ENCODE results near the gene ACVR2B.

The ACVR2B gene

DNA sequence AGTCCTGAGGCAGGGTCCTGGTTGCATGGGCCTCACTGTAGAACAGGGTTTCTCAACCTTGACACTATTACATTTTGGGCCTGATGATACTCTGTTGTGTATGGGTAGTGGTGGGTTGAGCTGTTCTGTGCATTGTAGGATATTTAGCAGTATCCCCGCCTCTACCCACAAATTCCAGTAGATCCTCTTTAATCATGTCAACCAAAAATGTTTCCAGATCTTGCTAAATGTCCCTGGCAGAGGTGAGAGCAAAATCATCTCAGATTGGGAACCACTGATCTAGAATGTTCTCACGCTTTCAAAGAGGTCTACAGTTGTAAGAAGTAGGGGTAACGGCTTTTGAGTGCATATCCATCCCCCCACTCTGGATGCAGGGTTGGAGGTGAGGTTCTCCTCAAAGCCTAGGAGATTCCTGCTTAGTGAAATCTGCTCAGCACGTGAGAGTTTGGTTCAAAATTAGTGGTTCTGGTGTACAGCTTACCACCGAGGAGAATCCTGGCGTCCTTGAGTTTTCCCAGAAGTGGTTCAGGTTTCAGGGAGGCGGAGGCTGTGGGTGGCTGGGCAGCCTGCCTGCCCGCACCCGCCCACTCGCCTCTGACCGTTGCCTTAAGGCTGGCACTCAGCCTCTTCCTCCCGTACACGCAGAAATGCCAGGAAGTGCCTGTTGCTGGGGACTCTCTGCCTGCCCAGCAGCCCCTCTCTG, 5.3 kb downstream of the ACVR2B start:
- DNase-seq: no peak

- DNase-seq: no peak
Observed at GRCh38 chr3:38459499-38460048, 5.9 kb downstream of the ACVR2B start.

DNA sequence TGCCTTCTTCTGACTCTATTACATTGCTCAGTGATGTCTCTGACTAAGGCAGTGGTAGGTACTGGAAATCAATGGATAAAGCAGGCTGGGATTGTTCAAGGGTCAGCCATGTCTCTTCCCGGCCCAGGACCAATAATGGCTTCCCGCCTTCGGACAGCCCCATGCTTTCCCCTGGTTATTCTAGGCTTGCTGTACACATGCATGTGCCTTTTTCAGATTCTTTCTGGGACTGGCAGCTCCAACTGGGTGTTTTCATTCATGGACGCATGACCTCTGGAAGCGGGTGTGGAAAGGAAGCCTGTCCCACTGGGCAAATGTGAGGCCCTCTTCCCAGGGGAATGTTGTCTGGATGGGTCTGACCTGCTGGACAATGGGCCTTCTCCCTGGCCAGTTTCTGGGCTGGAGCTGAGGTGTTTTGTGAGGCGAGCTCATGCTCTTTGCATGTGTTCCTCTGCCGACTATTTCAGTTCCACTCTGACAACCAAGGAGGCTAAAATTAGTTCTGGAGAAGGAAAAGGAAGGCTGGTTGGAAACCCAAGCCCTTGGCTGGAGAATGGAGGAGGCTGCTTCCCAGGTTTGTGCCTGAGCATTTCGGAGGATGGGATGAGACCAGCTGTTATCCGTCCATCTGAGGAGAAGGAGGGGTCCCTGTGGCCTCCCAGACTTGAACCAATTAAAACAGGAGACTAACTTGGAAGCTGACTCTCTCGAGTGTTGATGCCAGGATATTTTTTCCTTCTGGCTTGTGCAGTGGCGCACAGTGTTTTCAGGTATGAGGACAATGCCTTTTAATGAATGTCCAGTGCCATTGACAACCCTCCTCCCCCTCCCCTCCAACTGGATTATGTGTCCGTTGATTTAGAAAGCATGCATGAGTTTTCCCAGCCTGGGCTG, 6.9 kb downstream of the ACVR2B start:
- DNase-seq: no peak

- DNase-seq: no peak
Observed at GRCh38 chr3:38465588-38466154, 12.0 kb downstream of the ACVR2B start.

GRCh38 chr3:38468765-38469164, 15.1 kb downstream of the ACVR2B start:
- no peak for DNase-seq

DNA sequence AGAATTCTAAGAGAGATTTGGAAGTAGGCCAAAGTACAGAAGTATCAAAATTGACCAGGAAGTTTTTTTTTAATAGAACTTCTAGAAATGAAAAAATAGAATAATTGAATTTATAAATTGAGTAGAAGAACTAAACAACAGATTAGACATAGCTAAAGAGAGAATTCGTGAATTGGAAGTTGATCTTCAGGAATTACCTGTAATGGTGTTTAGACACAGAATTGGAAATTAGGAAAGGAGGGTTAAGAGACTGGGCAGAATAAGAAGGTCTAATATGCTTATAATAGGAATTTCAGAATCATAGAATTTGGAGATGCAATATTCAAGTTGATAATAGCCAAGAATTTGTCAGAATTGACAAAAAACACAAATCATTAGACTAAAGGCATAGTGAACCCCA, 16.2 kb downstream of the ACVR2B start:
- DNase-seq: no peak

GRCh38 chr3:38471260-38471857, 17.7 kb downstream of the ACVR2B start:
- no peak for DNase-seq

DNA sequence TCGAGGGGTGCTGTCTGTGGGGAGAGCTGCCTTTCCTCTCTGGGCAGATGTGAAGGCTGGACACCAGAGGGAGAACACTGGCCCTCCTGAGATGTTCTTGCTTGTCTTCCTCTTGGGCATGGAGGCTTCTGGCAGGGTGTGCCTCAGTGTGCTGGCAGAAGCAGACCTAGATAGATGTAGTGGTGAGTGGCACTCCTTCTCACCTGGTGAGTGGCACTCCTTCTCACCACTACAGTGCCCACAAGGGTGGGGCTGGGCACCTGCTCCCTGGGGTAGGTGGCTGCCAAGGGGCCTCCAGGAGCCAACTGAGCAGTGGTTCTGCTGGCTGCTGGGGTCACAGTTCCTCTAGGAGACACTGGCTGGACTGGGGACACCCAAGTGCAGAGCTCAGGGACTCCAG, 18.7 kb downstream of the ACVR2B start:
- DNase-seq: no peak

DNA sequence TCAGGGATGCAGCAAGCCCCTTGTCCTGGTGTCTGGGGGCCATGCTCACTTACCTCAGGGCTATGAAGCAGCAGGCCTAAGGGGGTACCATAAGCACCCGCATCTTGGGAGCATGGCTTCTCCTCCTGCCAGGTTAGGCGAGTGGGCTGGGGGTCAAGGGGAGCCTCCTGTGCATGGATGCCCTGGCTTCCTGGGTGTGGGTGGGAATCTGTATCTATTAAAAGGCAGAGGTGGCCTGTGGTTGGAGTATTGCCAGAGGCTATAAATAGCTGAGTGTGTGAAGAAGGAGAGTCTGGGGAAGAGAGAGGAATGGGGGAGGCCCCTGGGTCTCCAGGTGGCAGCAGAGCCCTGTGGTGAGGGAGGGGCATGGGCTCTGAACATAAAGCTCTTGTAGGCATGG, 19.5 kb downstream of the ACVR2B start:
- no peak for DNase-seq

GRCh38 chr3:38474928-38475605, 21.4 kb downstream of the ACVR2B start:
- no peak for DNase-seq

- no peak for DNase-seq
Observed at GRCh38 chr3:38475716-38476115, 22.0 kb downstream of the ACVR2B start.

GRCh38 chr3:38476157-38476756, 22.6 kb downstream of the ACVR2B start:
- no peak for DNase-seq

DNA sequence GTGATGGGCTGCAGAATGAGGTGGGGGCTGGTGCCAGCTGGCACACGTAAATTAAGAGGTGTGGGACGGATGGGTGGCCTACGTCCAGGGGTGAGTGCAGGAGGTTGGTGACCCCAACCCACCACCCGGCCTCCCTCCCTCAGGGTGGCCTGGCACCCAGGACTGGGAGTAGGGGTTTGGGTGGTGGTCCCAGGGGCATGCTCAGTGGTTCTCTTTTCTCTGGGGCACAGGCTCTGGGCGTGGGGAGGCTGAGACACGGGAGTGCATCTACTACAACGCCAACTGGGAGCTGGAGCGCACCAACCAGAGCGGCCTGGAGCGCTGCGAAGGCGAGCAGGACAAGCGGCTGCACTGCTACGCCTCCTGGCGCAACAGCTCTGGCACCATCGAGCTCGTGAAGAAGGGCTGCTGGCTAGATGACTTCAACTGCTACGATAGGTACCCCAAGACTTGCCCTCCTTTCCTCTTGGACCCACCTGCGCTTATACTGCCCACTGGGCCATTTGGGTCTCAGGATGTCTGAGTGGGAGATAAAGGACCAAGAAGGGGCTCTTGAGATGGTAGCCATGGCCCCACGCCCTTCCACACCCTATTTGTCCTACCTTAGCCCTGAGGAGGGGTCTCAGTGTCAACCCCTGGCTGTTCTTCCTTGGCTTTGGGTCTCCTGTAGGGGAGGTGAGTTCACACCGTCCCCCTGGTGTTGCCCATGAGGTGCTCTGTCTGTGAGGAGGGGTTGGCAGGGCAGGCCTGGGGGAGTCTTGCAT, 23.5 kb downstream of the ACVR2B start:
- no peak for DNase-seq

DNA sequence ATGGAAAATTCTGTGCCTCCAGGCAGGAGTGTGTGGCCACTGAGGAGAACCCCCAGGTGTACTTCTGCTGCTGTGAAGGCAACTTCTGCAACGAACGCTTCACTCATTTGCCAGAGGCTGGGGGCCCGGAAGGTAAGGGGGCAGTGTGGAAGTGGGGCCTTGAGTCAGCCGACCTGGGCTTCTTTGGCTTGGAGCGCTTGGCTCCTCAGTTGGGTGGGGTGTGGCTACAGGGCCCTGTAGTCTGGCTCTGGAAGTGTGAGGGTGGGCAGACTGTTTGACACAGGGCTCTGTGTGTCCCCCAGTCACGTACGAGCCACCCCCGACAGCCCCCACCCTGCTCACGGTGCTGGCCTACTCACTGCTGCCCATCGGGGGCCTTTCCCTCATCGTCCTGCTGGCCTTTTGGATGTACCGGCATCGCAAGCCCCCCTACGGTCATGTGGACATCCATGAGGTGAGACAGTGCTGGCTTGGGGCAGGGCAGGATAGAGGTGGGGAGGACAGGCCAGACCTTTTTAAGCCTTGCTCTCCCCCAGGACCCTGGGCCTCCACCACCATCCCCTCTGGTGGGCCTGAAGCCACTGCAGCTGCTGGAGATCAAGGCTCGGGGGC, 24.3 kb downstream of the ACVR2B start:
- DNase-seq: no peak

GRCh38 chr3:38478901-38479300, 25.2 kb downstream of the ACVR2B start:
- no peak for DNase-seq

DNA sequence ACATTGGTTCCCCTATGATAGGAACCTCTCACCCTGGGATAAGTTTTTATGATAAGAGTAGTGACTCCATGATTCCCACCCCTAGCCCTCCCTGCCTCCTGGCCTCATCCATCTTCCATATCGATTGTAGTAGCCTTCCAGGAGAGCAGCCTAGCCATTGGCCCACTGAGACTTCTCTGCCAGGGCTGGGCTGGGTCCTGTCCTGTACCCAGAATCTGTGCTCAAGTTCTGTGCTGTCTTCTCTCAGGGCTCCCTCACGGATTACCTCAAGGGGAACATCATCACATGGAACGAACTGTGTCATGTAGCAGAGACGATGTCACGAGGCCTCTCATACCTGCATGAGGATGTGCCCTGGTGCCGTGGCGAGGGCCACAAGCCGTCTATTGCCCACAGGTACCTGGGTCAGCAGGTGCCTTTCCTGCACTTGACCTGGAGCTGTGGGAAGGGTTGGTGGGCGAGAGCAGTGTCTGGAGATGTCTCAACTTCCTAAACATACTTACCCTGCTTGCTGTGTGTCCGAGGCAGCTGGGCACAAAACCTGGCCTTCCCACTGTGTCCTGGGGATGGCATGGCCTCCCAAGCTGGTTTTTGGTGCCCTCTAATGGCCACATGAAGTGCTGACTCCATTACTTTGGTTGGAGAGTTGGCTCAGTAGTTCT, 25.9 kb downstream of the ACVR2B start:
- DNase-seq: peak; percentile 56

GRCh38 chr3:38480093-38480445, 26.4 kb downstream of the ACVR2B start:
- DNase-seq: no peak

- DNase-seq: no peak
Observed at GRCh38 chr3:38480930-38481329, 27.2 kb downstream of the ACVR2B start.

DNA sequence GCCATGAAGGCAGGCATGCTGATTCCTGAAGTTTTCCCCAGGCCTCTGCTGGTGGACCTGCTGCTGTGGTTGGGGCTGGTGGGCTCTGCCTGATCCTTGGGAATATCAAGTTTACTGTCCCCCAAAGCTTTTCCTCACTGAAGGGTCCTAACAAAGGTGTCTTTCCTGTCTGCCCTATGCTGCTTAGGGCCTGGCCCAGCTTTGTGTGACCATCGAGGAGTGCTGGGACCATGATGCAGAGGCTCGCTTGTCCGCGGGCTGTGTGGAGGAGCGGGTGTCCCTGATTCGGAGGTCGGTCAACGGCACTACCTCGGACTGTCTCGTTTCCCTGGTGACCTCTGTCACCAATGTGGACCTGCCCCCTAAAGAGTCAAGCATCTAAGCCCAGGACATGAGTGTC, 29.3 kb downstream of the ACVR2B start:
- DNase-seq: no peak

DNA sequence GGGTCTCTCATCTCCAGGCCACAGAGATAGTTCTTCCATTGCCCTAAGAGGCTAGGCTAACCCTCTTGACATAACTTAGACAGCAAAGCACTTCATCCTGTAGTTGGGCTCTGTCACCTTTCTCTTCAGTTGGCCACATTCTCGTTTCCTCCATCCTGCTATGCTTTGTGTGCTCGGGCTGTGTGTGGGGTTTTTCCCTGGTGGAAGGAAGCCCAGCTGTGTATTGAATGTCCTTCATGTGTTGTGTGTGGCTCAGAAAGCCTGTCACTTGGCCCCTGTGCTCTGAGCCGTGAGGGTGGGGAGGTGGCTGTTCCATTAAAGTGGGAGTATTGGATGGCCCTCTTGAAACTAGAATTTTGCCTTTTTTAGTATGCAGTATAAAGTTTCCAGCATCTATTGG, 33.6 kb downstream of the ACVR2B start:
- no peak for DNase-seq

DNA sequence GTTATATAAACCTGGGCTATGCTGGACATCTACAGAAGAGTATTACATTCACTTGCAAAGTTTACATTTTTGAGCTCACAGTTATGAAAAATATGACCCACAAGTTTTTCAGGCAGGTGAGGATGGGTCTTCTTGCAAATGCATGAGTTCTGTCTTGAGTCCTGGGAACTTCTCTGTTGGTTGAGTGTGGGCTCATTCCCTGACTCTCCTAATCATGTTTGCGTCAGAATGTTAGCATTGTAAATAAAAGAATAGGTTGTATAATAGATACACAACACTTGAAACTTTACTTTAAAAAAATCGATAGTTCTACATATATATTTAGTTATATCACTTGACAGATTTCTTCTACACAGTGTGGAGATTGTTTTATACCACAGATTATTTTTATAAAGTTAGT, 35.3 kb downstream of the ACVR2B start:
- DNase-seq: no peak

Measured in activated CD4-positive, alpha-beta T cell treated with anti-CD3 and anti-CD28 coated beads, Interleukin-10, Interleukin-2, amounts not matched to agents 100 ng/mL and 50 ng/mL, durations not matched to agents 16 hours and 8 hours (primary cell).